ENCODE data around the gene TLE4. TPM values are rescaled to one million over a fixed set of nuclear protein-coding genes. Genes with fewer than 3 reads are reported as not detected.

Gene TLE4
- total RNA-seq, 1 donor from 2014 or later = 17.2 TPM

GRCh38 chr9:79668956-79669355 lies 97.2 kb downstream of the TLE4 start:
- DNase-seq (ENCODE audit: low read depth) = no peak
- Histone ChIP-seq H3K36me3 (ENCODE audit: control insufficient read depth, insufficient read depth, low read length) (no peaks in the 10 kb centered on the region), H3K4me3 (ENCODE audit: low read depth, low read length) (no peak overlapping the region), H3K27me3 (ENCODE audit: control insufficient read depth, insufficient read depth, low read length) (no peaks in the 10 kb centered on the region)
- no peak for TF ChIP-seq CTCF (IDR thresholded peaks at IDR 0.05; ENCODE audit: insufficient read depth, low read length, poor library complexity, severe bottlenecking)

- no peaks in the 10 kb centered on the region for H3K36me3 ChIP-seq (ENCODE audit: control insufficient read depth, insufficient read depth, low read length)
- TF ChIP-seq CTCF (IDR thresholded peaks at IDR 0.05; ENCODE audit: insufficient read depth, low read length, poor library complexity, severe bottlenecking) = no peak
- no peak for DNase-seq (ENCODE audit: low read depth)
- H3K27me3 ChIP-seq (ENCODE audit: control insufficient read depth, insufficient read depth, low read length) = no peaks in the 10 kb centered on the region
- H3K4me3 ChIP-seq (ENCODE audit: low read depth, low read length) = no peak overlapping the region
Observed at GRCh38 chr9:79670269-79670961, 98.7 kb downstream of the TLE4 start.

- H3K27me3 ChIP-seq (ENCODE audit: control insufficient read depth, insufficient read depth, low read length) = no peaks in the 10 kb centered on the region
- DNase-seq (ENCODE audit: low read depth) = no peak
- TF ChIP-seq CTCF (IDR thresholded peaks at IDR 0.05; ENCODE audit: insufficient read depth, low read length, poor library complexity, severe bottlenecking) = no peak
- no peak overlapping the region for H3K4me3 ChIP-seq (ENCODE audit: low read depth, low read length)
- no peaks in the 10 kb centered on the region for H3K36me3 ChIP-seq (ENCODE audit: control insufficient read depth, insufficient read depth, low read length)
Observed at GRCh38 chr9:79671558-79671957, 99.8 kb downstream of the TLE4 start.

DNA sequence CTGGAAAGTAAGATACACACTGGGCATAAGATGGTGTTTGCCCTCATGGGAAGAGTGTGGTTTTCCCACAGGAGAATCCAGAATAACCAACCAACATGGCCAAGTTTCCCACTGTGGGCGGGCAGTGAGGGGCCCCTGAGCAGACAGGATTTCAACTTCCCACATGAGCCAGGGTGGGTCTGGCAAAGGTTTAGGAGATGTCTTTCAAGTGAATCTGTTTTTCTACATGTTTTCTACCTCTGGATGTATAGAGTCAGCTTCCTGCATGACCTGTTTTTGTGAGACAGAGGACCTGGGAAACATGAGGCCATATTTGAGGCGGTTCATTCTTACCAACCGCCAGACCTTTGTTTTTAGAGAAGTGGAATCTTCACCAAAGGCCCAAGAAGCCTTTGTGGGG lies 100.5 kb downstream of the TLE4 start:
- no peak for TF ChIP-seq CTCF (IDR thresholded peaks at IDR 0.05; ENCODE audit: insufficient read depth, low read length, poor library complexity, severe bottlenecking)
- DNase-seq (ENCODE audit: low read depth) = no peak
- Histone ChIP-seq H3K4me3 (ENCODE audit: low read depth, low read length) (no peak overlapping the region), H3K36me3 (ENCODE audit: control insufficient read depth, insufficient read depth, low read length) (no peaks in the 10 kb centered on the region), H3K27me3 (ENCODE audit: control insufficient read depth, insufficient read depth, low read length) (no peaks in the 10 kb centered on the region)

- no peak overlapping the region for H3K4me3 ChIP-seq (ENCODE audit: low read depth, low read length)
- H3K36me3 ChIP-seq (ENCODE audit: control insufficient read depth, insufficient read depth, low read length) = no peaks in the 10 kb centered on the region
- no peak for DNase-seq (ENCODE audit: low read depth)
- TF ChIP-seq CTCF (IDR thresholded peaks at IDR 0.05; ENCODE audit: insufficient read depth, low read length, poor library complexity, severe bottlenecking) = no peak
- no peaks in the 10 kb centered on the region for H3K27me3 ChIP-seq (ENCODE audit: control insufficient read depth, insufficient read depth, low read length)
Observed at GRCh38 chr9:79672891-79673290, 101.1 kb downstream of the TLE4 start.

DNA sequence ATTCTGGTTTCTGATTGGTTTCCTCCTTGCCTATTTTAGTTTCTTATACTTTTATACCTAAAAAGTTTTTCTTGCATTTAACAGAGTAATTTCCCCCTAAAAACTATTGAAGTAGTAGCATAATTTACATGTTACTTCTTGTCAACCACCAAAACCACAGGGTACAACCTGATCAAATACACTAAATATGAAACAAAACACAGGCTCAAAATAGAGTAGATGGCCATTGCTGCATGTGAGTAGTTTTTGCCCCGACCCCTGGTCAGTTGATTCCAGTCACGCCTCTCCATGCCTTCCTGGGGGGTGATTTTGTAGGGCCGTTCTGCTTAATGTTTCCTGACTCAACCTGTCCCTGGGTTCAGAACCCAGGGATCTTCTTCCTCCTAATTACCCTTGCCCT lies 101.8 kb downstream of the TLE4 start:
- H3K27me3 ChIP-seq (ENCODE audit: control insufficient read depth, insufficient read depth, low read length) = no peaks in the 10 kb centered on the region
- H3K36me3 ChIP-seq (ENCODE audit: control insufficient read depth, insufficient read depth, low read length) = no peaks in the 10 kb centered on the region
- no peak for TF ChIP-seq CTCF (IDR thresholded peaks at IDR 0.05; ENCODE audit: insufficient read depth, low read length, poor library complexity, severe bottlenecking)
- no peak for DNase-seq (ENCODE audit: low read depth)
- H3K4me3 ChIP-seq (ENCODE audit: low read depth, low read length) = no peak overlapping the region
